Islet precursor cell (in vitro differentiated cells): Measurements from ENCODE around the gene CYRIA.

Source experiments
- DNase-seq: peaks from one replicate; pipeline ENCODE4 v3.0.0-alpha.2; 2018

The CYRIA gene

GRCh38 chr2:16666449-16666801, 791 bp upstream of the CYRIA start:
- DNase-seq = no peak

DNA sequence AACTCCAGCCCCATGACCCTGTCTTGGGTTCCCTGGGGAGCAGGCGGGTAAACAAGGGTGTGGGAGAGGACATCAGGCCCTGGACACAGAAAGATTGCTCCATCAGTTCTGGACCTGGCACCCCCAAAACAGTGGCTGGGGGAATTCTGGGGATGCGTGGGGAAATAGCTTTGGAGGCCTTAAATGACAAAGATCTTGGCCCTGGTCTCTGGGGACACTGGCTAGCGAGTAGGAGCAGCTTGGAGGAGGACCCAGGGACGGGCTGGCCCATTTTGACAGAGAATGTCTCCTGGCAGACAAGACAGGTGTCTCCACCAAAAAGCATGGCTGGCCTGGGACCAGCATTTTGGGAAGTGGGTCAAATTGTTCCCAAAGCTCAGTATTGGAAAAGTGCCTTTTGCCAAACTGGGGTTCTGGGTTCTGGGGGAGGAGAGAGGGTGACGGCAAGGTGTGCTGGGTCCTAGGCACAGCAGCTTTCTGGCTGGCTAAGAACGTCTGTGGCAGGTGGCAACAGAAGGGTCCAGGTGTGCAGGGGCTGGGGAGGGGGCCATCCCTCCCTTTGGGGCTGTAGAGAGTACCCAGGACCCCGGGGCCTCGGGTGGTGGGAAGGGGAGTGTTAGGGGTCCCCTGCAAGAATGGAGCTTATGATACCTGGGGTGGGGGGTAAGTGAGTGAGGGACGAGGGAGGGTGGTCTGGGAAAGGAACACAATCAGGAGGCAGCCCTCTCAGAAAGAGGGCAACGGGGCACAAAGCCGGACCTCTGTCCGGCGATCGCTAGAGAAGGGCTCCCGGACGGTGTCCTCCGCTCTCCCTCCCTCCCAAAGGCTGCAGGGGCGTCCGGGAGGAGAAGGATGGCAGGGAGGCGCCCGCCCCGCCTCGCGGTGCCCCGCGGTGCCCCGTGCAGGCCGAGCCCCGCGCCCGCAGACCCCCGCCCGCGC, 556 bp downstream of the CYRIA start:
- no peak for DNase-seq

DNA sequence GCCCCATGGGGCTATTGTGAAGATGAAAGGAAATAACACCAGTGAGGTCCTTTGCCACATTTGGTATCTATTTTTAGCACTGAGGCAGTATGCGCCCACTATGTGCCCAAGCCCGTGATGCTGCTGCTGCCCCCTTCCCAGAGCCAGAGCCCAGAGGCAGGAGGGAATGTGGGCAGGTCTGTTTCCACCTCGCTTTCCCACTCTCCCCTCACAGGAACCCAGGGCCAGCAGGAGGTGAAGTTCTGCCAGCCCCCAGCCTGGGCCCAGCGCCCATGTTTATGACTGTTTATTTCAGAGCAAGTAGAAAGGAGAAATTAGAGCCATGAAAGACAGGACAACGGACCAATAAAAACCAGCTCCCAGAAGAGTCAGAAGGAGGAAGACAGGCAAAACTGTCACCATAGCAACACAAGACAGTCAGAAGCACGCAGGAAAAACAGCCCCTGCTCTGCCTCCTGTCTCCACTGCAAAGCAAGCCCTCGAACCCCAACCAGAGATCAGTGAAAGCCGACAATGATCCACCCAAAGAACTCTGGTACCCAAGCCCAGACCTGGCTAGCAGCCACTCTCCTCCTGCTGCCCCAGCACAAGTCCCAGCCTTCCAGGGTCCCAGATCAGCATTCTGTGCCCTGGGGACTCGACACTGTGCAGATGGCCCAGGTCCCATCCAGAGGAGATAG, 1.4 kb downstream of the CYRIA start:
- DNase-seq = no peak

DNA sequence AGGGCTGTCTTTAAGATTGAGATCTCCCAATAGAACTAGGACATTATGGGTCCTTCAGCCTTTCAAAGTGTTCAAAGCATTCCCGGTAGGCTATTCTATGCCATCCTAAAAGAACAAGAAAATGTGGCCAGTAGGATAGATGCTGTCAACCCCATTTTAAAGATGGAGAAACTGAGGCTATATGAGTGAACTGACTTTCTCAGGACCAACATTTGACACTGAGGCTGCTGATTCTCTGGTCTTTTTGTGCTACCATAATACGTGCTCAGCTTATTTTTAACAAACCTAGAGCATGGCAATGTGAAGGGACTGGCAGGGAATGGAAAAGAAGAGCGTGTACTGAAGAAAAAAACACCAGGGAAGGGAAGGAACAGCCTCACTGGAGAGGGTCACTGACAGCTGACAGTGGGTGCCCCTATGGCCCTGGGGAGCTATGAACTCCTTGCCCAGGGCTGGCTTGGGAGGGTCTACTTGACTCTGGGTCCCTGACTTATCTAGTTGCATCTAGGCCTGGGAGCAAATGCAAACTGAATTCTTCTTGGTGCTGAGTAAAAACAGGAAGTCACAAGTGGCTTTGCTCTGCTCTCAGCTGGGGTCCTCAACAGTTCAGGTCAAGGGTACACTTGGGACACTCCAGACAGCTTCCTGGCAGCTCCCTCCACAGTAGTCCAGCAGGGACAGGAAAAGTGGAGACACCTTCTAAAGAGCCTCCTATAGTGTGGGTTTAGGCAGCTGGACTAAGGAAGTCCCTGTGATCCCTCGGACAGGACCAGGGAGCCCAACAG, 2.3 kb downstream of the CYRIA start:
- no peak for DNase-seq

DNA sequence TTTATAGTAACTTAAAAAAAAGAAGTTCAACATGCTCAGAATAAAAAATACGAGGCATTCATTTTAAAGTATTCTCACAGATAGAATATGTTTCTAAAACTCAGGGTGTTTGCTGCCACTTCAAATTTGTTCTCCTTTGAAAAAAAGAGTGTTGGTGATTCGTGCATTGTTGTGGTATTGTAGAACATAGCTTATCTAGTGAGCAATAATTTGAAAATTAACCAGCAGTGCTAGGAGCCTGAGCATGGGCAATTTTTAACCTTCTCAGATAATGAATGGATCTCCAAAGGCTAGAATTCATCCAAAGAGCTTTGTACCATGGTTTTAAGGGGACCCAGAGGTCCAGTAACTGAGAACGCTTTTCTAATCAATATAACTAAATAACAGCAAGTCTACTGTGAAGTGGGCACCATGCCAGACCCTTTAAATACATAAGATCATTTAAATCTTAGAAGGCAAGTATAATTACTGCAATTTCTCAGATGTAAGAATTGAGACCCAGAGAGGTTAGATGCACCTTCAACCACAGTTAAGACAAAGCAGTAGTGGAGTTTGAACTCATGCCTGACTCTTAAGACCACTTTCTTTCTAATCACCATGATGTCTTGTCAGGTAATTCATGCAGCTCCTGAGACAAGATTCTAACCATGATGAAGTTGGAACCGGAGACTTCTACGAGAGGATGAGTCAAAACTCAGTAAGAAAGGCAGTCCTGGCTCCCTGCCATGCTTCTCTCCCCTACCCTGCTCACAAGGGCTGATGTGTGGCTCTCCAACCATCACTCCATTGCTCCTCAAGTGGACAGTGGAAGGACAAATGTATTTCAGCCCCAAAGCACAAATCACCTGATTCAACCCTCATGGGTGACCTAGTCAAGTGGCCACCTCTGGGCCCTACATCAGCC, 3.4 kb downstream of the CYRIA start:
- no peak for DNase-seq

DNA sequence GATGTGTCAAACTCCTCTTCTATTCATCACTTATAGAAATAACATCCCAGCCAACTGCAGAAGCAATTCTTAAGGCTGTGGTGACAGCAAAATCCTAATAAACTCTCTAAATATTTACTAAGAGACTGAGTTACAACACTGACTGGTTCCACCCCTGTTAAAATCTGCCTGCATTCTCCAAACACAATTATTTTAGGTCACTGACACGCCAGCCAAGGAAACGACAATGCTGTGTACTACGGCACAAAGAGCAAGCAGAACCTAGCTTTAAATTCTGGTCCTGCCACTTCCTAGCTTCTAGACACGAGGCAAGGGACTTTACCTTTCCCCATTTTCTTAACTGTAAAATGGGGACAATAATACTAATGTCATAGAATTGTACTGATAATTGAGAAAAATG, 4.1 kb downstream of the CYRIA start:
- no peak for DNase-seq

GRCh38 chr2:16660556-16660955, 5.1 kb downstream of the CYRIA start:
- DNase-seq = no peak

DNA sequence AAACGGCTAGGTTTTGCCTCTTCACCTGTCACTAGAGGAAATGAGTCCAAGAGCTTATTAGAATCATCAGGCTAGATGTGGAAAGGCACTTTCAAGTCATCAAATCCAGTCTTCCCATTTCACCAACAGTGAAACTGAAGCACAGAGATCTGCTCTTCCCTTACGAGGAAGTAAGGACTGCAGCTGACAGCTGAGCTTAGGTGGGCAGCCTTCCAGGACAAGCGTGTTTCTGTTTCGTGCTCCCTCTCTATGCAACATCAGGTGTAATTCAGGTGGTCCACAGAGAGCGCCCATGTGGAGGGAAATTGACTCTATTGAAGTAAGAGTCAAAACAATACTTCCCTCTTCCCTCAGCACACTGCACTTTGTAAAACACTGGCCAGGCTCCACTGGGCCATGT, 5.5 kb downstream of the CYRIA start:
- no peak for DNase-seq

DNA sequence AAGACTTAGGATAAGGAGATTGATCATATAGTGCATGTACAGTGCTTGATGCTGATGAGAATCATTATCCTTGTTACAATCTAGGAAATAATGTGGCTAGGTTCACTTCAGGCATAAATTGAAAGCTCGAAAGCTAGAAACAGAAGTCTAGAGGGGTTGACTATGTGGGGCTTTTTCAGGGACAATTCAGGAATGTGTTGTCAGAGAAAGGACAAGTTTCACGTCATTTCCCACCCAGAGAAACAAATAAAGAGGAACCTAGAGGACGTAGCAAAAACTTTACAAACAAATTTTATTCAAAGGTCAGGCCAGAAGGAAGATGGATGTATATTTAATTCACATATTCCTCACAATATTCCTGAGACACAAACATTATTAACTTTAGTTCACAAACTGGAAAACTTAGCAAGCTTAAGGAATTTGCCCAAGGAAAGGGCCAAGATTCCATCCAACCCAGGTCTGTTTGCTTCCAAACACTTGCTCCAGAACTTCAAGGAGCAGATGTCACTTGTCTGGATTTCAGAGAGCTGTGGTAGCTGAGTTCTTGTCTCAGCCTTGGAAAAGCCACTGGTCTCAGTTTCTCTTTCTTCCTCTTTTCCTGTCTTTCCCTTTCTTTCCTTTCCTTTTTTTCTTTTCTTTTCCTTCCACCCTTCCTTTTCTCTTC, 7.4 kb downstream of the CYRIA start:
- DNase-seq = no peak

GRCh38 chr2:16657671-16658070, 8.0 kb downstream of the CYRIA start:
- no peak for DNase-seq

DNA sequence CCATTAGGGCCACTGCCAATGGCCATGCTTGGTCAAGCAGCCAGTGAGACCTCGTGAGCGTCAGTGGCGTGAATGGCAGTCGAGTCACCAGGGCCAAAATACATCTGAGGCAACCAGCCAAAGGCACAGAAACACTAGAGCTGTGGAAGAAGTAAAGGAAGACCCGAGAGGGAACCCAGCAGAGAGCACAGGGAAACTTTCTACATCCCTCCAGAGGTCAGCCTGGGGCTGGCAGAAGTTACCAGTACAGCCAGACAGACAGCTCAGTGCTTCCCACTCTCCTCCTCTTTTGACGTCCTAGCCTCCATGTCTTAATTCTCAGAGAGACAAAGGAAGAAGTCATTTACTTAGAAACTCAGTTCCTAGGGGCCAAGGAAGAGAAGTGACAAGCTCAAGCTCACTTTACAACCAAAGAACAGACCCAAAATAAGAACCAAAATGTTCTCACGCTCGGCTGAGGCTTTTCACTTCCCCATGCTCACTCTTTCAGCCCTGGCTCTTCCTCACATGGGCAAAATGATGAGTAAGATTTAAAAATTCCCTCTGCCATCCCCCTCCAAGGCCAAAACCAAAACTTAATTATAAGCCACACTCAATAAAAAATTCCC, 8.7 kb downstream of the CYRIA start:
- no peak for DNase-seq

DNA sequence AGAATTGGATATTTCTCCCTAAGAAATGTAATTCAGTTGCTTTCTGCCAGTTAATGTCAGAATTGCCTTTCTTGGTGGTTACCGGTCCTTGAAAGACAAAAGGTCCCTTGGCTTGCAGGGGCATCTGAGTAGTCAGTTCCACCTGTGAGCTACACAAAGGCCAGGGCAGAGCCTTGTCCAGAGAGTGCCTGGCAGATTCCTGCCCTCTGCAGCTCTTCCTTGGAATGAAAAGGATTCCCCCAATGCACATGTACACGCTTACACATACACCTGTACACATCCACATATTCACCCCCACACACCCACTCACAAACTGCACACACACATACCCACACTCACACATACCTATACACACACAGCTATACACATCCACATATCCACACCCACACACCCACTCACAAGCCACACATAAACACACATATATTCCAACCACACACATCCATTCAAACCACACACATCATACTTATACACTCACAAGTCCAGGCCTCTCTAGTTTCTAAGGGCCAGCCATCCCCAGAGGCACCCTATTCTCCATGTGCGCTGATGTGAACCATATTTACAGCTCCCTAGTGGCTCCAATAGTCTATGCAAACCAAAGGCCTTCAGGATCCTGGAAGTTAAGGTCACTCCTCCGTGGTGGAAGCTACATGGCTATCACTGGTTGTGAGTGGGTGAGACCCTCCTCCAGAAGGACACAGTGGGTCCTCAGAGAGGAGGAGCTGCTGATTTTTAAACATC, 9.6 kb downstream of the CYRIA start:
- DNase-seq = no peak

DNA sequence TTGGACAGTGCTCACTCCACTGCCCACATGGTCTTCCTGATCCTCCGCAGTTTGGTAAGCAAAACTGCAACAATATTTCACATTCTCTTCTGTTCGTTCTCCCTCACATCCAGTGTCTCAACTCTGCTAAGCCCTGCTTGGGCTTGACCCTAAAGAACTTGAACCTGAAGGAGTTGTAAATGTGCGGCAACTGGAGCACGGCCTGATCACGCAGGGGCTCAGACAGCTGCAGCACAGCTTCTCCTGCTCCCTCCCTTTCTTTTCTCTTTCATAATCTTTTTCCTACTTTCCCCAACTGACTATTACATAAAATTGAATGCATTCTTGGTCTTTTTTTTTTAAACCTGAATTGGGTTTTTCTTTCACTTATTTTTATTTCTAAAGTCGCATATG, 10.2 kb downstream of the CYRIA start:
- no peak for DNase-seq

DNA sequence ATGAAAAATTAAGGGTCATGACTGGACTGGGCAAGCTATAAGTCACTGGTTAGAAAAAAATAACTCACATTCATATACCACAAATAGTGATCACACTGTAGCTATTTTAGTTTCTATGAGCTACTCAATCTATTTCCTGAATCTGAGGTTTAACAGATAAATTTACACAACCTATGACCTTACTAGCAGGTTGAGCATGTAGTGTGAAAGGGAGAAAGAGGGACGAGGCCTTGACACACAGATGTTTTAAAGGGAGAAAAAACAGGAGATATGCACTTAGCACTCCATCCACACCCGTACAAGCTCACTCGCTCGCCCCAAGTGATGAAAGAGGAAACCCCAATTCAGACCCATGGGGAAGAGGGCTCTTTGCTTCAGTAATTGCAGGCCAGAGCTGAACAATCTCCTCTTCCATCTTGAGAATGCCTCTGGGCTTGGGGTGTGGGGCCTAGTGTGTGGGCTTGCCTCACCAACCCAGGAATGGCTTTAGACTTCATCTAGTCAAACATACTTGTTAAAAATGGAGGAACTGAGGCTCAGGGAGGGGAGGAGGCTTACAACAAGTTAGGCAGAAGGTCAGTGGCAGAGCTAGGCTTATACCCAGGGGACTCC, 10.7 kb downstream of the CYRIA start:
- DNase-seq = no peak

DNA sequence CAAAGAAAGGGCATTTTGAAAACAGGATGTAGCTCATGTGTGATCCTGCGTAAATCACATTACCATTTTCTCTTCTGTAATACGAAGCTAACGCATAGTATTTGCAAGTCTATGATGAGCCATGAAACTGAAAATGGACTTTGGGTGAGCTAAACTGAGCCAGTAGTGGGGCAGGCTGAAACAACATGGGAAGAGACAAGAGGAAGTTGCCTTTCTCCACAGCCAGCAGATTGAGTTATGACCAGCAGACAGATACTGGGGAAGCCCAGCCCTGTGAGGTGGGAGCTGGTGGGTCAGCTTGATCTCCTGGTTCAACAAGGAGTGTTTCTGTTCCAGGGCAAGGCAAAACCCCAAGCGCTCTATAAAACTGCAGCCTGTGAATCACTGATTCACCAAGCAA, 11.8 kb downstream of the CYRIA start:
- no peak for DNase-seq

DNA sequence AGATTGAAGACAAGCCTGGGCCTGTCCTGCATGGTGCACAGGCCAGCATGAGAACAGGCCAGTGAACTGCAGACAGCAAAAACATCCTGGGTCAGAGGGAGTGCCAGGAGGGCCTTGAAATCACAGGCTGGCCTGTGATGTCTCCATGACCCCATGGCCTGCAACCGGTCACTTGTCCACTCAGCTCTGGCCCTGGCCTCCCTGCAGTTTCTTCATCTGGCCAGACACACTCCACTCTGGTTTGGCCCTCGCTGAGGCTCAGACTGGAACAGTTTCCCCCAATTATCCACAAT, 12.6 kb downstream of the CYRIA start:
- DNase-seq = no peak

- DNase-seq = no peak
Observed at GRCh38 chr2:16652296-16653082, 13.1 kb downstream of the CYRIA start.

DNA sequence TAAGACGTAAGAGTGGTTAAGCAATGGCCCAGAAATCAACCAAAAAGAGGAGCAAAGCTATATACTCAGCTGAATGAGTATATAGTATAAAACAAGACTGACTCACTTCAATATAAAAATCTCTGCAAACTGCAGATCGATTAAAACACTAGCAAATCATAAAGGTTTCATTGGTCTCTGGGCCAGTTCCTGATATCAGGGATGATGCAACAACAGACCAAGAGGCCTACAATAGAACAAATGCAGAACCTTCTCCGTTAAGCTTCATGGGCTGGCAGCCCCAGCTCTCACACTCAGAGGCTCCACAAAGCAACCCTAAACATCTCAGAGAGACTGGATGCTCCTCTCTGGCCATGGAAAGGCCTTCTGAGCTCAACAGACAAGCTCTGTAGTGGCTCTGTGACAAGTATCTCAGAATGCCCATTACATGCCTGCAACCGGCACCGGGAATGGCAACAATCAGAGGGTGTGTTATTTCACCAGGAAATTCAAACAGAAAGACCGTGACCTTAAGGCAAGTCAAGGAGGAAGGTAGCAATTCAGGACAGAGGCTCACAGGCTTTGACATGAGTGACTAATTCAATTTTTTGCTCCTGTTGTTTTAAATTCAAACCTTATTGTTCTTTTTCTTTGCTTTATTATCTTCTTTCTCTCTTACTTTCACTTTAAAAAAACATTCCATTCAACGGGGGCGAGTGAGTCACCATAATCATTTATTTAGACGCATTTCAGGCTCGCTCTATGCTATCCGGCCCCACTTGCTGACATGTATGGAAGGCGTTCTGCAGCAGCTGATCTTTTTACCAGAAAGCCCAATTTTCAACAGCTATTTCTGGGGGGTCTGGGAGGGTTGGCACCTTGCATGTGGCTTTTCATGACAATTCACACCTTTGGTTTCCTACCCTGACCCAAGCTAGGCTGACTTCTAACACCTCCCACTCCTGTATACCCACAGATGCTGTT, 15.1 kb downstream of the CYRIA start:
- DNase-seq = no peak
